Measurements from ENCODE around the gene CBL.
"Not testable (repeated sequence)": the region's sequence is repeated elsewhere in the genome, so short reads cannot be mapped to it uniquely, and the experiment has no call there.

The CBL gene

GRCh38 chr11:119193001-119193400 is 13.1 kb upstream of the CBL start:
- no peak overlapping the region for H3K27ac Mint-ChIP-seq
- no peaks in the 10 kb centered on the region for H3K9me3 Mint-ChIP-seq
- TF ChIP-seq CTCF (IDR thresholded peaks at IDR 0.05; ENCODE audit: unreplicated experiment in 3 of 3), result no peak
- H3K36me3 Mint-ChIP-seq (ENCODE audit: low read depth), result no peaks in the 10 kb centered on the region
- no peak overlapping the region for H3K4me3 Mint-ChIP-seq
- peaks cover 5% of the 10 kb centered on the region for H3K4me1 Mint-ChIP-seq
- H3K27me3 Mint-ChIP-seq (ENCODE audit: low read depth), result peaks cover 8% of the 10 kb centered on the region

- no peak for TF ChIP-seq CTCF (IDR thresholded peaks at IDR 0.05; ENCODE audit: unreplicated experiment in 3 of 3)
- Mint-ChIP-seq H3K4me3 (no peak overlapping the region), H3K4me1 (peaks cover 5% of the 10 kb centered on the region), H3K27ac (no peak overlapping the region), H3K36me3 (ENCODE audit: low read depth) (no peaks in the 10 kb centered on the region), H3K27me3 (ENCODE audit: low read depth) (peaks cover 8% of the 10 kb centered on the region), H3K9me3 (no peaks in the 10 kb centered on the region)
These were observed 12.5 kb upstream of the CBL start for GRCh38 chr11:119193626-119194025.

GRCh38 chr11:119194811-119195440 is 11.2 kb upstream of the CBL start:
- no peaks in the 10 kb centered on the region for H3K9me3 Mint-ChIP-seq
- peaks cover 5% of the 10 kb centered on the region for H3K4me1 Mint-ChIP-seq
- H3K27ac Mint-ChIP-seq, result no peak overlapping the region
- no peaks in the 10 kb centered on the region for H3K36me3 Mint-ChIP-seq (ENCODE audit: low read depth)
- no peak overlapping the region for H3K4me3 Mint-ChIP-seq
- no peak for TF ChIP-seq CTCF (IDR thresholded peaks at IDR 0.05; ENCODE audit: unreplicated experiment in 3 of 3)
- H3K27me3 Mint-ChIP-seq (ENCODE audit: low read depth), result peaks cover 4% of the 10 kb centered on the region

- Mint-ChIP-seq H3K4me1 (peaks cover 5% of the 10 kb centered on the region), H3K9me3 (no peaks in the 10 kb centered on the region), H3K27me3 (ENCODE audit: low read depth) (peaks cover 3% of the 10 kb centered on the region), H3K27ac (no peak overlapping the region), H3K36me3 (ENCODE audit: low read depth) (no peaks in the 10 kb centered on the region), H3K4me3 (no peak overlapping the region)
- TF ChIP-seq CTCF (IDR thresholded peaks at IDR 0.05; ENCODE audit: unreplicated experiment in 3 of 3), result no peak
These were observed 10.5 kb upstream of the CBL start for GRCh38 chr11:119195680-119196079.

GRCh38 chr11:119196833-119197483 is 9.2 kb upstream of the CBL start:
- Mint-ChIP-seq H3K27me3 (ENCODE audit: low read depth) (peaks cover 3% of the 10 kb centered on the region), H3K9me3 (no peaks in the 10 kb centered on the region), H3K4me1 (peaks cover 5% of the 10 kb centered on the region), H3K36me3 (ENCODE audit: low read depth) (no peaks in the 10 kb centered on the region), H3K27ac (peak overlapping the region in 1 of 3 experiments; percentile 0), H3K4me3 (no peak overlapping the region)
- peak; percentile 76 to 80 (median 80) for TF ChIP-seq CTCF (IDR thresholded peaks at IDR 0.05; ENCODE audit: unreplicated experiment in 3 of 3)

GRCh38 chr11:119198925-119199324 is 7.2 kb upstream of the CBL start:
- Mint-ChIP-seq H3K9me3 (no peaks in the 10 kb centered on the region), H3K4me3 (no peak overlapping the region), H3K27me3 (ENCODE audit: low read depth) (peaks cover 2% of the 10 kb centered on the region), H3K4me1 (peaks cover 5% of the 10 kb centered on the region), H3K36me3 (ENCODE audit: low read depth) (no peaks in the 10 kb centered on the region), H3K27ac (no peak overlapping the region)
- TF ChIP-seq CTCF (IDR thresholded peaks at IDR 0.05; ENCODE audit: unreplicated experiment in 3 of 3), result no peak

GRCh38 chr11:119201236-119201635 is 4.9 kb upstream of the CBL start:
- H3K27me3 Mint-ChIP-seq (ENCODE audit: low read depth); H3K4me3 Mint-ChIP-seq; H3K36me3 Mint-ChIP-seq (ENCODE audit: low read depth); H3K27ac Mint-ChIP-seq; H3K9me3 Mint-ChIP-seq: not testable (repeated sequence)
- H3K4me1 Mint-ChIP-seq, result peaks cover 18% of the 10 kb centered on the region
